HCT116 (cell line): ENCODE results near the gene CTIF. TPM values are rescaled to one million over a fixed set of nuclear protein-coding genes. Genes with fewer than 3 reads are reported as not detected.
A peak's percentile ranks its signal among the peaks of the same experiment; 100 is the strongest.

Experiments
- ATAC-seq: fragments of 200-7000 bp; cut with Tn5 transposase; 2 replicates; pipeline ENCODE4 v1.9.1; 2020; ENCODE audit warnings: mild to moderate bottlenecking, moderate library complexity
- BruUV-seq: library from RNA; stranded (reverse); fragments of 400-500 nt; replicated peaks from 2 replicates; lab custom pipeline; 2021; lab: Mats Ljungman, UMichigan
- CTCF ChIA-PET: fragments of 300-600 bp; sonication (Branson Sonifier 250); formaldehyde crosslinking; loops from one replicate; lab custom pipeline; 2021; ENCODE audit warnings: antibody characterized with exemption; lab: Charles Lee
- POLR2A ChIA-PET: fragments of 300-600, 350-600 bp; sonication (Branson Sonifier 250); formaldehyde crosslinking; loops from one replicate; lab custom pipeline; 2021; ENCODE audit warnings: antibody characterized with exemption; lab: Charles Lee
- RAD21 ChIA-PET, 2 experiments: fragments of 300-600 bp; sonication (Branson Sonifier 250); formaldehyde crosslinking; loops; one replicate each; lab custom pipeline; 2023; ENCODE audit warnings: low total read pairs in 2 of 2; ENCODE audit not compliant: uncharacterized antibody in 2 of 2, unreplicated experiment in 2 of 2, low non-redundant PET in 1 of 2; lab: Charles Lee
- DNase-seq: peaks from one replicate; pipeline ENCODE4 v3.0.0-alpha.2; 2010; ENCODE audit warnings: low read depth, low spot score
- H2AFZ ChIP-seq: fragments of 200-600 bp; shearing (Covaris generic), sonication (generic); 2 replicates; pipeline ENCODE4 v1.6.1; 2017; ENCODE audit warnings: low read depth, mixed run types, mixed read lengths, antibody characterized with exemption, low read length; ENCODE audit not compliant: poor library complexity, severe bottlenecking
- H3K27ac ChIP-seq: 2 replicates; pipeline ENCODE4 v1.5.1; 2012; ENCODE audit warnings: low read depth, low read length
- H3K27me3 ChIP-seq: fragments of 200-600 bp; sonication (generic); 2 replicates; pipeline ENCODE4 v1.6.1; 2016; ENCODE audit warnings: mixed run types, low read length, mixed read lengths; ENCODE audit not compliant: insufficient read depth
- H3K36me3 ChIP-seq, 2 experiments: fragments of 200-500 bp in 1 of 2; fragments of 200-600 bp in 1 of 2; sonication (Bioruptor generic) in 1 of 2; sonication (generic) in 1 of 2; 2 replicates each; pipeline versions ENCODE4 v1.5.1 to v1.6.1; 2014 to 2016; ENCODE audit warnings: low read length in 2 of 2, inconsistent platforms in 1 of 2, mixed read lengths in 1 of 2, mixed run types in 1 of 2; ENCODE audit not compliant: insufficient read depth in 2 of 2, control insufficient read depth in 1 of 2
- H3K4me1 ChIP-seq, 2 experiments: fragments of 200-600 bp in 1 of 2; sonication (generic) in 1 of 2; 2 replicates each; pipeline versions ENCODE4 v1.5.1 to v1.6.1; 2012 to 2017; ENCODE audit warnings: low read length in 2 of 2, inconsistent platforms in 1 of 2, mild to moderate bottlenecking in 1 of 2, mixed read lengths in 1 of 2, mixed run types in 1 of 2, moderate library complexity in 1 of 2; ENCODE audit not compliant: insufficient read depth in 2 of 2, control insufficient read depth in 1 of 2
- H3K4me2 ChIP-seq: fragments of 200-600 bp; sonication (generic); 2 replicates; pipeline ENCODE4 v1.6.1; 2017; ENCODE audit warnings: mixed run types, low read length, mixed read lengths
- H3K4me3 ChIP-seq, 2 experiments: fragments of 200-600 bp in 1 of 2; sonication (generic) in 1 of 2; replicated peaks in 1 of 2; 2 replicates each; pipeline ENCODE4 v1.5.1; 2011 to 2016; ENCODE audit warnings: low read length in 2 of 2, control low read depth in 1 of 2, low read depth in 1 of 2, mild to moderate bottlenecking in 1 of 2, mixed read lengths in 1 of 2, mixed run types in 1 of 2
- H3K79me2 ChIP-seq: fragments of 200-600 bp; sonication (generic); 2 replicates; pipeline ENCODE4 v1.6.1; 2017; ENCODE audit warnings: mild to moderate bottlenecking, mixed run types, low read length, moderate library complexity, mixed read lengths; ENCODE audit not compliant: insufficient read depth
- H3K9ac ChIP-seq: fragments of 200-600 bp; sonication (generic); 2 replicates; pipeline ENCODE4 v1.6.1; 2016; ENCODE audit warnings: low read length, mixed read lengths
- H3K9me2 ChIP-seq: fragments of 200-600 bp; sonication (generic), shearing (Covaris generic); 2 replicates; pipeline ENCODE4 v1.6.1; 2017; ENCODE audit warnings: mixed run types, mild to moderate bottlenecking, moderate library complexity; ENCODE audit not compliant: insufficient read depth
- H3K9me3 ChIP-seq, 2 experiments: fragments of 200-500 bp in 1 of 2; fragments of 200-600 bp in 1 of 2; sonication (Bioruptor generic) in 1 of 2; sonication (generic) in 1 of 2; 2 replicates each; pipeline ENCODE4 v1.6.1; 2014 to 2017; ENCODE audit warnings: low read length in 2 of 2, mixed read lengths in 2 of 2, inconsistent platforms in 1 of 2, low read depth in 1 of 2, mild to moderate bottlenecking in 1 of 2, mixed run types in 1 of 2, moderate library complexity in 1 of 2; ENCODE audit not compliant: control insufficient read depth in 1 of 2, insufficient read depth in 1 of 2
- H4K20me1 ChIP-seq: fragments of 200-600 bp; sonication (generic), shearing (Covaris generic); 2 replicates; pipeline ENCODE4 v1.6.1; 2017; ENCODE audit warnings: mixed run types, mild to moderate bottlenecking, moderate library complexity; ENCODE audit not compliant: insufficient read depth
- CEBPB ChIP-seq: IDR thresholded peaks from 2 replicates; pipeline ENCODE4 v1.6.1; 2012; ENCODE audit warnings: low read depth
- CTCF ChIP-seq, 3 experiments: fragments of 200-600 bp in 1 of 3; sonication (generic) in 1 of 3; IDR thresholded peaks in 2 of 3; conservative IDR thresholded peaks in 1 of 3; 2 replicates each; pipeline ENCODE4 v1.5.1; 2012 to 2017; ENCODE audit warnings: low read depth in 2 of 3, low read length in 2 of 3, antibody characterized with exemption in 1 of 3, borderline replicate concordance in 1 of 3, control low read depth in 1 of 3, mild to moderate bottlenecking in 1 of 3, mixed read lengths in 1 of 3, mixed run types in 1 of 3, moderate library complexity in 1 of 3; ENCODE audit not compliant: insufficient read depth in 1 of 3
- EZH2 ChIP-seq: fragments of 200-600 bp; sonication (generic); IDR thresholded peaks from 2 replicates; pipeline ENCODE4 v1.6.1; 2017; ENCODE audit warnings: antibody characterized with exemption, mixed run types
- POLR2A ChIP-seq: IDR thresholded peaks from 2 replicates; pipeline ENCODE4 v1.7.0; 2011; ENCODE audit warnings: borderline replicate concordance; ENCODE audit not compliant: insufficient read depth, insufficient read length; ENCODE audit errors: extremely low read depth
- TCF7L2 ChIP-seq: IDR thresholded peaks from 2 replicates; pipeline ENCODE4 v1.7.0; 2011; ENCODE audit warnings: borderline replicate concordance, inconsistent platforms; ENCODE audit not compliant: insufficient read depth, insufficient read length; ENCODE audit errors: extremely low read depth
- ZNF274 ChIP-seq: fragments of 200-500 bp; sonication (Bioruptor generic); IDR thresholded peaks from 2 replicates; pipeline ENCODE4 v1.6.1; 2014; ENCODE audit warnings: mild to moderate bottlenecking, low read depth, low read length, inconsistent platforms
- intact Hi-C: fragments of 100-400 bp; cut with micrococcal nuclease; formaldehyde crosslinking; loops from 2 replicates; pipeline ENCODE4 v1.10.0; 2022
- total RNA-seq: library from RNA; stranded (reverse); gene quantifications from one replicate; pipeline ENCODE4 v1.2.1, GENCODE V29; 2021; ENCODE audit not compliant: unreplicated experiment
- TF ChIP-seq, protein P1 (sequence below): IDR thresholded peaks from 2 replicates; pipeline ENCODE4 v1.6.1; 2012
- TF ChIP-seq, protein P2 (sequence below): IDR thresholded peaks from 2 replicates; pipeline ENCODE4 v1.6.1; 2012; ENCODE audit warnings: low read depth

Gene CTIF
- total RNA-seq, 1 experiment from 2014 or later, result 19.7 TPM

DNA sequence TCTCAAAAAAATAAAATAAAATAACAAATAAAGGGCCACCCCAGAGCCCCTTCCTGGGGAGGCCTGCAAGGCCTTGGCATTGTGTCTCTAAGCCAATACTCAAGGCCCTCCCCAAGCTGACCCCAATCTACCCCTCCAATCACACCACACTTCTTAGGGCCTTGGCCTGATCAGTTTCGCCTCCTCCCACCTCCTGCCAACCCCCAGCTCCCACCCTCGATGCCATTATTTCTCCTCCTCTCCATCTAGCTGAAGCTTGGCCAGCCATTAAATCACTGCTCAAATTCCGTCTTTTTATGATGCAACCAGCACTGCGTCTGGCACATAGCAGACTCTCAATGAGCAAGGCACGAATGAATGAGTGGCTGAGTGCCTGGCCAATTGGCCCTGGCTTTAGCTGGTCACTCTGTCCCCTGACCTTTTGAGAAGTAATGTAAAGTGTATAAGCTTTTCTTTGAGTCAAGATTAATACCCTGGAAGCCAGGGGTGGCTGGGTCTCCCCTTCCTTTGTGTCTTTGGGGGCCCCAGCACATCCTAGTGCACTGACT lies 356.0 kb downstream of the CTIF start:
- ChIA-PET CTCF (no interaction called here), RAD21 (interaction anchor here in 1 of 2 experiments (0.7 kb wide), 1 partner anchor 94 kb away, joined by 5 read pairs; no protein-coding TSS in a partner anchor), POLR2A (no interaction called here)
- Histone ChIP-seq H3K79me2 (no peaks in the 10 kb centered on the region), H4K20me1 (no peaks in the 10 kb centered on the region), H3K9me3 (no peaks in the 10 kb centered on the region), H3K9me2 (no peaks in the 10 kb centered on the region), H3K36me3 (no peaks in the 10 kb centered on the region), H3K27me3 (peaks cover 4% of the 10 kb centered on the region; the same call in 1 of the 2 replicates)
- DNase-seq, result no peak
- BruUV-seq, result no TSS peak
- intact Hi-C loops, result no loop called here
- TF ChIP-seq, protein P1, sequence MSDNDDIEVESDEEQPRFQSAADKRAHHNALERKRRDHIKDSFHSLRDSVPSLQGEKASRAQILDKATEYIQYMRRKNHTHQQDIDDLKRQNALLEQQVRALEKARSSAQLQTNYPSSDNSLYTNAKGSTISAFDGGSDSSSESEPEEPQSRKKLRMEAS, result no peak
- TF ChIP-seq EZH2 (no peak), CEBPB (no peak), POLR2A (no peak), TCF7L2 (no peak)
- TF ChIP-seq, all 23 proteins: peak for 0
- Histone ChIP-seq H3K9ac (no peak overlapping the region), H3K27ac (no peak overlapping the region), H3K4me1 (peaks cover 10 to 18% of the 10 kb centered on the region in 2 experiments; a peak in 3 of 4 replicates), H3K4me3 (no peak overlapping the region), H2AFZ (no peak overlapping the region), H3K4me2 (no peak overlapping the region)
- no peak for ATAC-seq

DNA sequence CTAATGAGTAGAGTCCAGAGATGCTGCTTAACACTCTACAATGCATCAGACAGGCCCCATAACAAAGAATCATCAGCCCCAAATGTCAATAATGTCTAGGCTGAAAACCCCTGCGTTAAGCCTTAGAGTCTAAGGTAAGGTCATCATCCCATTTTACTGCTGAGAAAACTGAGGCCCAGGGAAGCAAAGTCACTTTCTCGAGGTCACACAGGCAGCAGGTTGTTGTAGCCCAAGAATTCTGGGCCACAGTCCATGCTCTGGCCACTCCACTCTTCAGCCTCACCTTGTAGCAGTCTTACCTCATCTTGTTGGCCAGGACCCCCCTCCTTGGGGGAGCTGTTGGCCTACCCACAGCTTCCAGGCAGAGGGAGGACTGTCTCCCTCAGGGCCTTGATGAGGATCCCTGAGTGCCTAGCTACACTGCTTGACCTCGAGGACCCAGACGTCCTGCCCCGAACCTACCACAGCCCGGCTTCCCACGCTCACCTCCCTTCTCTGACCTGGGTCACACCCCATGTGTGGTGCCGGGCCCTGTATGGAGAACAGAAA lies 357.6 kb downstream of the CTIF start:
- no peak for TF ChIP-seq ZNF274
- TF ChIP-seq CTCF (IDR thresholded peaks at IDR 0.05 in 2 of 3, conservative IDR thresholded peaks at IDR 0.05 in 1 of 3; ENCODE audit: borderline replicate concordance in 1 of 3, insufficient read depth in 1 of 3, low read depth in 2 of 3, low read length in 2 of 3), result no peak
- TF ChIP-seq, protein P2, sequence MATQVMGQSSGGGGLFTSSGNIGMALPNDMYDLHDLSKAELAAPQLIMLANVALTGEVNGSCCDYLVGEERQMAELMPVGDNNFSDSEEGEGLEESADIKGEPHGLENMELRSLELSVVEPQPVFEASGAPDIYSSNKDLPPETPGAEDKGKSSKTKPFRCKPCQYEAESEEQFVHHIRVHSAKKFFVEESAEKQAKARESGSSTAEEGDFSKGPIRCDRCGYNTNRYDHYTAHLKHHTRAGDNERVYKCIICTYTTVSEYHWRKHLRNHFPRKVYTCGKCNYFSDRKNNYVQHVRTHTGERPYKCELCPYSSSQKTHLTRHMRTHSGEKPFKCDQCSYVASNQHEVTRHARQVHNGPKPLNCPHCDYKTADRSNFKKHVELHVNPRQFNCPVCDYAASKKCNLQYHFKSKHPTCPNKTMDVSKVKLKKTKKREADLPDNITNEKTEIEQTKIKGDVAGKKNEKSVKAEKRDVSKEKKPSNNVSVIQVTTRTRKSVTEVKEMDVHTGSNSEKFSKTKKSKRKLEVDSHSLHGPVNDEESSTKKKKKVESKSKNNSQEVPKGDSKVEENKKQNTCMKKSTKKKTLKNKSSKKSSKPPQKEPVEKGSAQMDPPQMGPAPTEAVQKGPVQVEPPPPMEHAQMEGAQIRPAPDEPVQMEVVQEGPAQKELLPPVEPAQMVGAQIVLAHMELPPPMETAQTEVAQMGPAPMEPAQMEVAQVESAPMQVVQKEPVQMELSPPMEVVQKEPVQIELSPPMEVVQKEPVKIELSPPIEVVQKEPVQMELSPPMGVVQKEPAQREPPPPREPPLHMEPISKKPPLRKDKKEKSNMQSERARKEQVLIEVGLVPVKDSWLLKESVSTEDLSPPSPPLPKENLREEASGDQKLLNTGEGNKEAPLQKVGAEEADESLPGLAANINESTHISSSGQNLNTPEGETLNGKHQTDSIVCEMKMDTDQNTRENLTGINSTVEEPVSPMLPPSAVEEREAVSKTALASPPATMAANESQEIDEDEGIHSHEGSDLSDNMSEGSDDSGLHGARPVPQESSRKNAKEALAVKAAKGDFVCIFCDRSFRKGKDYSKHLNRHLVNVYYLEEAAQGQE, result no peak
- no peak for TF ChIP-seq TCF7L2
- no peaks in the 10 kb centered on the region for H3K9me3 ChIP-seq
- ChIA-PET CTCF (no interaction called here), POLR2A (no interaction called here), RAD21 (no interaction called here)
- no peaks in the 10 kb centered on the region for H4K20me1 ChIP-seq
- no peak overlapping the region for H3K4me3 ChIP-seq
- DNase-seq (no peak), ATAC-seq (no peak)
- no TSS peak for BruUV-seq
- H2AFZ ChIP-seq, result no peak overlapping the region
- H3K4me1 ChIP-seq, result peaks cover 12 to 19% of the 10 kb centered on the region in 2 experiments; a peak in 3 of 4 replicates
- H3K9ac ChIP-seq, result no peak overlapping the region
- H3K36me3 ChIP-seq, result no peaks in the 10 kb centered on the region
- intact Hi-C loops, result no loop called here
- no peaks in the 10 kb centered on the region for H3K79me2 ChIP-seq
- H3K27ac ChIP-seq, result no peak overlapping the region
- peak overlapping the region; percentile 15; the same call in 1 of the 2 replicates for H3K4me2 ChIP-seq
- peaks cover 8% of the 10 kb centered on the region; the same call in 1 of the 2 replicates for H3K27me3 ChIP-seq
- H3K9me2 ChIP-seq, result no peaks in the 10 kb centered on the region
